ENCODE data around the gene FLNB.

DNA sequence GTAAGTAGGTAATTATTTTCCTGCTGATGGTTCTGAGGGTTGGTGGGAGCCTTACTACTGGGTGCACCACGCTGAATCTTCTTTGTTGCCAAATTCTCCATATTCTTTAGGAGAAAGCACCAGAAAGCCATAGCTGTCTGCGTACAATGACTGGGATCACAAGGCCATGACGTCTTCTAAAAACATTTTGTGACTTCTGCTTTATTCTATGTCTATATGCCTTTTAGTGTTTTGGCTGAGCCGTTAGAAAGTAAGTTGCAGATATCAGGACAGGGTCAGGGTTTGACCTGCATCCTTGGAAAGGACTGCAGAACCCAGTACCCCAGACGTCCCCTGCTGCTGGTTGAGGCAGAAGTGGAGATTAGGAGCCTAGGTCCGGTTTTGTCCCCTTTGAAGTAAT, 107.0 kb downstream of the FLNB start:
- TF ChIP-seq TARDBP (IDR thresholded peaks at IDR 0.05; ENCODE audit: borderline replicate concordance) (no peak), SIN3A (IDR thresholded peaks at IDR 0.05; ENCODE audit: low read depth, low read length) (no peak), POLR2A (IDR thresholded peaks at IDR 0.05; ENCODE audit: low read depth, low read length) (no peak), TAF1 (IDR thresholded peaks at IDR 0.05; ENCODE audit: borderline replicate concordance, low read depth, low read length) (no peak), EGR1 (IDR thresholded peaks at IDR 0.05; ENCODE audit: borderline replicate concordance in 1 of 2, low read depth in 2 of 2, low read length in 2 of 2) (no peak), FOXM1 (IDR thresholded peaks at IDR 0.05; ENCODE audit: low read depth, low read length) (no peak), KDM1A (IDR thresholded peaks at IDR 0.05; ENCODE audit: borderline replicate concordance) (no peak), CHD2 (IDR thresholded peaks at IDR 0.05; ENCODE audit: borderline replicate concordance, low read depth, low read length) (no peak)
- TF ChIP-seq, protein P1, sequence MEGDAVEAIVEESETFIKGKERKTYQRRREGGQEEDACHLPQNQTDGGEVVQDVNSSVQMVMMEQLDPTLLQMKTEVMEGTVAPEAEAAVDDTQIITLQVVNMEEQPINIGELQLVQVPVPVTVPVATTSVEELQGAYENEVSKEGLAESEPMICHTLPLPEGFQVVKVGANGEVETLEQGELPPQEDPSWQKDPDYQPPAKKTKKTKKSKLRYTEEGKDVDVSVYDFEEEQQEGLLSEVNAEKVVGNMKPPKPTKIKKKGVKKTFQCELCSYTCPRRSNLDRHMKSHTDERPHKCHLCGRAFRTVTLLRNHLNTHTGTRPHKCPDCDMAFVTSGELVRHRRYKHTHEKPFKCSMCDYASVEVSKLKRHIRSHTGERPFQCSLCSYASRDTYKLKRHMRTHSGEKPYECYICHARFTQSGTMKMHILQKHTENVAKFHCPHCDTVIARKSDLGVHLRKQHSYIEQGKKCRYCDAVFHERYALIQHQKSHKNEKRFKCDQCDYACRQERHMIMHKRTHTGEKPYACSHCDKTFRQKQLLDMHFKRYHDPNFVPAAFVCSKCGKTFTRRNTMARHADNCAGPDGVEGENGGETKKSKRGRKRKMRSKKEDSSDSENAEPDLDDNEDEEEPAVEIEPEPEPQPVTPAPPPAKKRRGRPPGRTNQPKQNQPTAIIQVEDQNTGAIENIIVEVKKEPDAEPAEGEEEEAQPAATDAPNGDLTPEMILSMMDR (IDR thresholded peaks at IDR 0.05 in 2 of 3, conservative IDR thresholded peaks at IDR 0.05 in 1 of 3; ENCODE audit: control insufficient read depth in 2 of 3, extremely low read depth in 1 of 3, insufficient read depth in 1 of 3, low read depth in 3 of 3, low read length in 3 of 3), result no peak

Measured in GM12878 (cell line).